Keratinocyte (primary cell): ENCODE measurements around the gene MALT1. TPM values are rescaled to one million over a fixed set of nuclear protein-coding genes. Genes with fewer than 3 reads are reported as not detected.

ENCODE experiments used
- DNase-seq: peaks from one replicate; pipeline ENCODE4 v3.0.0-alpha.2; 2011; ENCODE audit warnings: low read depth, missing footprints, low spot score
- FAIRE-seq: peaks from 2 replicates; lab custom pipeline; 2011; peaks lifted over from hg19 to GRCh38; lab: Jason Lieb, UNC
- H2AFZ ChIP-seq: 2 replicates; pipeline ENCODE4 v1.6.0; 2012; ENCODE audit warnings: low read length, control low read depth, inconsistent platforms; ENCODE audit not compliant: control insufficient read depth
- H3K27ac ChIP-seq: 2 replicates; pipeline ENCODE4 v1.5.1; 2011; ENCODE audit warnings: low read length; ENCODE audit not compliant: control insufficient read depth, insufficient read depth
- H3K27me3 ChIP-seq: 3 replicates; pipeline ENCODE4 v1.6.0; 2011; ENCODE audit warnings: low read length; ENCODE audit not compliant: control insufficient read depth, insufficient read depth; ENCODE audit errors: extremely low read depth
- H3K36me3 ChIP-seq, 2 experiments: 2 replicates in 1 of 2; 3 replicates in 1 of 2; pipeline ENCODE4 v1.5.1; 2011; ENCODE audit warnings: low read length in 2 of 2, mild to moderate bottlenecking in 1 of 2; ENCODE audit not compliant: control insufficient read depth in 2 of 2, insufficient read depth in 2 of 2; ENCODE audit errors: extremely low read depth in 1 of 2
- H3K4me1 ChIP-seq: 3 replicates; pipeline ENCODE4 v1.5.1; 2011; ENCODE audit warnings: low read length; ENCODE audit not compliant: control insufficient read depth, insufficient read depth; ENCODE audit errors: extremely low read depth
- H3K4me2 ChIP-seq: 3 replicates; pipeline ENCODE4 v1.6.0; 2011; ENCODE audit warnings: low read depth, low read length; ENCODE audit not compliant: control insufficient read depth, insufficient read depth; ENCODE audit errors: extremely low read depth
- H3K4me3 ChIP-seq, 3 experiments: fragments of 200-600 bp in 1 of 3; sonication (generic) in 1 of 3; 2 replicates in 2 of 3; 3 replicates in 1 of 3; pipeline ENCODE4 v1.5.1; 2011 to 2016; ENCODE audit warnings: low read length in 3 of 3, mild to moderate bottlenecking in 3 of 3, control low read depth in 2 of 3, inconsistent platforms in 1 of 3, low read depth in 1 of 3, mixed read lengths in 1 of 3, mixed run types in 1 of 3, moderate library complexity in 1 of 3; ENCODE audit not compliant: control insufficient read depth in 2 of 3, insufficient read depth in 2 of 3; ENCODE audit errors: extremely low read depth in 1 of 3
- H3K79me2 ChIP-seq: 2 replicates; pipeline ENCODE4 v1.6.0; 2012; ENCODE audit warnings: low read length; ENCODE audit not compliant: control insufficient read depth, insufficient read depth
- H3K9ac ChIP-seq: 3 replicates; pipeline ENCODE4 v1.6.0; 2011; ENCODE audit warnings: low read length; ENCODE audit not compliant: control insufficient read depth, insufficient read depth; ENCODE audit errors: extremely low read depth
- H3K9me1 ChIP-seq: 3 replicates; pipeline ENCODE4 v1.6.0; 2011; ENCODE audit warnings: low read length; ENCODE audit not compliant: control insufficient read depth, insufficient read depth; ENCODE audit errors: extremely low read depth
- H3K9me3 ChIP-seq: 2 replicates; pipeline ENCODE4 v1.5.1; 2012; ENCODE audit warnings: low read depth, low read length; ENCODE audit not compliant: control insufficient read depth
- H4K20me1 ChIP-seq: 3 replicates; pipeline ENCODE4 v1.6.0; 2011; ENCODE audit warnings: low read length; ENCODE audit not compliant: control insufficient read depth, insufficient read depth; ENCODE audit errors: extremely low read depth
- EZH2 ChIP-seq: IDR thresholded peaks from one replicate; pipeline ENCODE4 v1.6.1; 2012; ENCODE audit warnings: inconsistent platforms, mild to moderate bottlenecking, low read length, moderate library complexity
- dilution Hi-C: fragments of 300-500 bp; cut with MboI; formaldehyde crosslinking; loops from one replicate; pipeline ENCODE4 v1.7.0; 2020; ENCODE audit warnings: low sequenced_read_pairs; ENCODE audit not compliant: extremely low pct_ligation_motif_present
- polyA plus RNA-seq, 5 experiments: library from polyadenylated mRNA; depleted of rRNA in 3 of 5; stranded (reverse) in 3 of 5; stranded (forward) in 1 of 5; unstranded in 1 of 5; fragments of >200 nt; gene quantifications; 1 replicate in 1 of 5; 2 replicates in 3 of 5; 3 replicates in 1 of 5; pipeline versions ENCODE4 v1.2.1 to v1.2.3, GENCODE V29; 2011 to 2012; ENCODE audit warnings: missing spikeins in 2 of 5, low read depth in 1 of 5, low replicate concordance in 1 of 5
- TF ChIP-seq, protein P1 (sequence below), 3 experiments: IDR thresholded peaks in 1 of 3; conservative IDR thresholded peaks in 1 of 3; optimal IDR thresholded peaks in 1 of 3; 2 replicates in 2 of 3; 3 replicates in 1 of 3; pipeline versions ENCODE3 to v1.5.1; 2011; ENCODE audit warnings: low read length in 3 of 3, mild to moderate bottlenecking in 3 of 3, moderate library complexity in 2 of 3, control low read depth in 1 of 3, inconsistent platforms in 1 of 3; ENCODE audit not compliant: insufficient read depth in 2 of 3; ENCODE audit errors: extremely low read depth in 1 of 3

The MALT1 gene
- polyA plus RNA-seq, 1 donor (not counting 4 experiments of a cell fraction or from before 2014, with no cell fraction given): 52.1 TPM

DNA sequence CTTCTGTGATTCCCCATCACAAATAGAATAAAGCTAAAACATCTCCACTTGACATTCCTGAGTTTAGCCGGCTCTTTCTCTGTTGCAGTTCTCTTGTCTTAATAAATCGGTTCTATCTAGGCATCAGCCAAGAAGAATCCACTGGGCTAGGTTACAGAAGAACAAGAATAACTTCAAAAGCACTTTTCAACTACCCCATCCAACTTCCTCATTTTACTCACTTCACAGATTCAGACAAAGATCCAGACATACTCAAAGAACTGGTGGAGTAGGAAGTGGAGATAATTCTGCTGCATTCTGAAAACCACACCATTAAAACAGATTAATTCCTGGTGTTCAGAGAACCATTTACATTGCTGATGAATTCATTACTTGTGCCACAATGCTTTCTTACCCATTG lies 32.8 kb upstream of the MALT1 start:
- no peak overlapping the region for H3K4me3 ChIP-seq
- no peaks in the 10 kb centered on the region for H3K36me3 ChIP-seq
- peaks cover 44% of the 10 kb centered on the region for H3K4me1 ChIP-seq
- no peak for TF ChIP-seq EZH2
- TF ChIP-seq, protein P1, sequence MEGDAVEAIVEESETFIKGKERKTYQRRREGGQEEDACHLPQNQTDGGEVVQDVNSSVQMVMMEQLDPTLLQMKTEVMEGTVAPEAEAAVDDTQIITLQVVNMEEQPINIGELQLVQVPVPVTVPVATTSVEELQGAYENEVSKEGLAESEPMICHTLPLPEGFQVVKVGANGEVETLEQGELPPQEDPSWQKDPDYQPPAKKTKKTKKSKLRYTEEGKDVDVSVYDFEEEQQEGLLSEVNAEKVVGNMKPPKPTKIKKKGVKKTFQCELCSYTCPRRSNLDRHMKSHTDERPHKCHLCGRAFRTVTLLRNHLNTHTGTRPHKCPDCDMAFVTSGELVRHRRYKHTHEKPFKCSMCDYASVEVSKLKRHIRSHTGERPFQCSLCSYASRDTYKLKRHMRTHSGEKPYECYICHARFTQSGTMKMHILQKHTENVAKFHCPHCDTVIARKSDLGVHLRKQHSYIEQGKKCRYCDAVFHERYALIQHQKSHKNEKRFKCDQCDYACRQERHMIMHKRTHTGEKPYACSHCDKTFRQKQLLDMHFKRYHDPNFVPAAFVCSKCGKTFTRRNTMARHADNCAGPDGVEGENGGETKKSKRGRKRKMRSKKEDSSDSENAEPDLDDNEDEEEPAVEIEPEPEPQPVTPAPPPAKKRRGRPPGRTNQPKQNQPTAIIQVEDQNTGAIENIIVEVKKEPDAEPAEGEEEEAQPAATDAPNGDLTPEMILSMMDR (optimal IDR thresholded peaks at IDR 0.05 in 1 of 3, IDR thresholded peaks at IDR 0.05 in 1 of 3, conservative IDR thresholded peaks at IDR 0.05 in 1 of 3; ENCODE audit: extremely low read depth in 1 of 3, insufficient read depth in 2 of 3, low read length in 3 of 3): no peak
- dilution Hi-C loops: no loop called here
- no peaks in the 10 kb centered on the region for H3K9me1 ChIP-seq
- H3K4me2 ChIP-seq: no peak overlapping the region
- no peak overlapping the region for H3K27ac ChIP-seq
- FAIRE-seq: peak; percentile 32
- H2AFZ ChIP-seq: no peak overlapping the region
- H3K9me3 ChIP-seq: no peaks in the 10 kb centered on the region
- no peaks in the 10 kb centered on the region for H3K27me3 ChIP-seq
- H4K20me1 ChIP-seq: no peaks in the 10 kb centered on the region
- H3K9ac ChIP-seq: no peak overlapping the region
- no peaks in the 10 kb centered on the region for H3K79me2 ChIP-seq
- DNase-seq: no peak

DNA sequence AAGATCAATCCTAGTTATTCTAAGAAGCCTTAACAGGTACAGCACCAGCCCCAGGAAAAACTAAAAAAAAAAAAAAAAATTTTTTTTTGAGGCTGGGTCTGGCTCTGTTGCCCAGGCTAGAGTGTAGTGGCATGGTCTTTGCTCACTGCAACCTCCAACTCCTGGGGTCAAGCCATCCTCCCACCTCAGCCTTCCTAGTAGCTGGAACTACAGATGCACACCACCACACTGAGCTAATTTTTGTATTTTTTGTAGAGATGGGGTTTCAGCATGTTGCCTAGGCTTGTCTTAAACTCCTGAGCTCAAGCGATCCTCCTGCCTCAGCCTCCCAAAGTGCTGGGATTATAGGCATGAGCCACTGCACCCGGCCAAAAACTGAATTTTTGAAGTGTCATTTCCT lies 32.0 kb upstream of the MALT1 start:
- TF ChIP-seq, protein P1 (optimal IDR thresholded peaks at IDR 0.05 in 1 of 3, IDR thresholded peaks at IDR 0.05 in 1 of 3, conservative IDR thresholded peaks at IDR 0.05 in 1 of 3; ENCODE audit: extremely low read depth in 1 of 3, insufficient read depth in 2 of 3, low read length in 3 of 3): no peak
- no peak for TF ChIP-seq EZH2
- dilution Hi-C loops: no loop called here
- peak overlapping the region; percentile 69 for H3K4me2 ChIP-seq
- no peaks in the 10 kb centered on the region for H3K9me3 ChIP-seq
- H3K79me2 ChIP-seq: no peaks in the 10 kb centered on the region
- peak overlapping the region; percentile 74 for H3K27ac ChIP-seq
- H3K9me1 ChIP-seq: no peaks in the 10 kb centered on the region
- no peak overlapping the region for H3K4me3 ChIP-seq
- H4K20me1 ChIP-seq: no peaks in the 10 kb centered on the region
- no peaks in the 10 kb centered on the region for H3K36me3 ChIP-seq
- DNase-seq (no peak), FAIRE-seq (no peak)
- peaks cover 44% of the 10 kb centered on the region for H3K4me1 ChIP-seq
- no peak overlapping the region for H2AFZ ChIP-seq
- no peaks in the 10 kb centered on the region for H3K27me3 ChIP-seq
- no peak overlapping the region for H3K9ac ChIP-seq
